ELF-1 (cell line): ENCODE results near the gene RAB5IF.
A peak's percentile ranks its signal among the peaks of the same experiment; 100 is the strongest.
"Not testable (repeated sequence)": the region's sequence is repeated elsewhere in the genome, so short reads cannot be mapped to it uniquely, and the experiment has no call there.

Experiments
- DNase-seq: peaks from one replicate; pipeline ENCODE4 v3.0.0-alpha.2; 2016; ENCODE audit warnings: low read depth, low spot score

RAB5IF gene

GRCh38 chr20:36629719-36630681 lies 24.4 kb downstream of the RAB5IF start:
- DNase-seq, result no peak

DNA sequence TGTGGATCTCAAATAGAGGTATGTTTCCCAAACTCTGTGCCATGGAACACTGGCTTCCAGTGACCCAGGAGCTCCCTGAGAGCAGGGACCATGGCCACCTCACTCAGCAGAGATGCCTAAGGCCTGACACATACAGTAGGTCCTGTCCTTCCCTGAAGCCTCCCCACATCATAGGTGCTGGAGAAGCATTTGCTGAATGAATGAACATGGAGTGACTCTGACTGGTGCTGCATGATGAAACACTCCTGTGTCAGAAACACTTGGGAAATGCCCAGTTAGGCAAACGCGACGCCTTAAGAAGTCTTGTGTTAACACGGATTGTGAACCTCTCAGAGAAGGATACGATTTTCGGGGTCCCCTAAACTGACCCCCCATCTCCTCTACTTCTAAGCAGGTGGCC lies 26.1 kb downstream of the RAB5IF start:
- DNase-seq, result no peak

DNA sequence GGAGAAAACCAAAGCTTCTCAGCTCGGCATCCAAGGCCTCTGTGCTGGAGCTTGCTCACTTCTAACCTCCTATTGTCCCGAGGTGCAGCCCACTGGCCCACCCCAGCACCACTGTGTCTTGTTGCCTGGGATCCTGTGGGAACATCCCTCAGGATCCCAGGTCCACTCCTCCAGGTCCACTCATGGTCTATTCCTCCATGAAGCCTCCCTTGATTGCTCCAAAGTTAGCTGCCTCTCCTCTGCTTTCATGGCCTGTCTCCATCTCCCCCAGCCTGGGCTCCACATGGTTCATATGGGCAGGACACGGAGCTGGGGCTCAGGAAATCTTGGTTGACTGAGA lies 26.5 kb downstream of the RAB5IF start:
- DNase-seq, result no peak

GRCh38 chr20:36632487-36633284 lies 27.1 kb downstream of the RAB5IF start:
- peak; percentile 69 for DNase-seq

GRCh38 chr20:36633285-36633772 lies 27.8 kb downstream of the RAB5IF start:
- no peak for DNase-seq

DNA sequence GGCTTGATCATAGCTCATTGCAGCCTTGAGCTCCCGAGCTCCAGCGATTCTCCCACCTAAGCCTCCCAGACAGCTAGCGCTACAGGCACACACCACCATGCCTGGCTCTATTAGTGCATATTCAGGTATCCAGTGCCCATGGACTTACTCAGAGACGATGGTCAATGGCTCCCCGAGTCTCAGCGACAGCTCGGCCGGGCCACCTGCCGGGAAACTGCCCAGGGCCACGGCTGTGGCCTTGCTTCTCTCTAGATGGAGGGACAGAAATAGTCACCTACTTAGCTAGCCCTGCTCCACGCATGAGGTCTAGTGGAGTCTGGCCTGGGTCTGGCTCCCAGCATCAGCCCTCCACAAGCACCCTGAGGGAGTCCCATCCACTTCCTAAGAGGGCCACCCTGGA lies 28.8 kb downstream of the RAB5IF start:
- no peak for DNase-seq

- not testable (repeated sequence) for DNase-seq
These were observed 33.4 kb downstream of the RAB5IF start for GRCh38 chr20:36638876-36639400.

- DNase-seq, result no peak
These were observed 35.9 kb downstream of the RAB5IF start for GRCh38 chr20:36641506-36641843.

DNA sequence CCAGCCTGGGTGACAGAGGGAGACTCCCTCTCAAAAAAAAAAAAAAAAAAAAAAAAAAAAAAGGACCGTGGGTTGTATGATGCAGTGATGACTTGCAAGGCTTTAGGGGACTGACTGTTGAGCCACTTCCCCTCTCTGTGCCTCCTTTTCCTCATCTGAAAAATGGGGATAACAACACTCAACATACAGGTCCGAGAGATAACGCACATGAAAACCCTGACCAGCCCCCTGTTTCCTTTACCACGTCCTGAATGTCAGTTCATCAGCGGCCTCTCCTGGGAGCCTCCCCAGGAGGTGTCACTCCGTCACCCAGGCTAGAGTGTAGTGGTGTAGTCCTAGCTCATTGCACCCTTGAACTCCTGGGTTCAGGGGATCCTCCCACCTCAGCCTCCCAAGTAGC lies 36.6 kb downstream of the RAB5IF start:
- DNase-seq, result no peak

- DNase-seq, result no peak
These were observed 38.6 kb downstream of the RAB5IF start for GRCh38 chr20:36644032-36644705.

GRCh38 chr20:36644706-36645095 lies 39.1 kb downstream of the RAB5IF start:
- no peak for DNase-seq

GRCh38 chr20:36645353-36645752 lies 39.8 kb downstream of the RAB5IF start:
- no peak for DNase-seq

DNA sequence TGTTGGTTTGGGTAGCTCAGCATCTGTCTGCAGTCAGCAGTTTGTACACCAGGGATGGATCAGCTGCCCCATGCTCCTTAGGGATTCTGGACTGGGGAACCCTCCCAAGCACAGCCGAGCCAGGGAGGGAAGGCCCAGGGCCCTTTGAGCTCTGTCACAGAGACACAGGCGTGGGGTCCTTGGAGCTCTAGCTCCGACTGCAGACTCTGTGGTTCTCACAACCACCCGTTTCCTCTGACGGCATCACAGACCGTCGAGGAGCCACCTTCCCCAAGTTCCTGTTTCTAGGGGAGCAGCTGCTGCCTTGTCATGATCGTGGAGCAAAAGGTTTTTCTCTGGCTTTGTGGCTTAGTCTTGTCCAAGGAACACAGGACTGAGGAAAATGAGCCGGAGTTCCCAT lies 40.4 kb downstream of the RAB5IF start, which contains the start of gene SLA2:
Gene SLA2, minus strand, starts transcription at position 199 of the 400 bp plus-strand sequence. CDS start 4,861 bp downstream, outside the sequence.
- no peak for DNase-seq

DNA sequence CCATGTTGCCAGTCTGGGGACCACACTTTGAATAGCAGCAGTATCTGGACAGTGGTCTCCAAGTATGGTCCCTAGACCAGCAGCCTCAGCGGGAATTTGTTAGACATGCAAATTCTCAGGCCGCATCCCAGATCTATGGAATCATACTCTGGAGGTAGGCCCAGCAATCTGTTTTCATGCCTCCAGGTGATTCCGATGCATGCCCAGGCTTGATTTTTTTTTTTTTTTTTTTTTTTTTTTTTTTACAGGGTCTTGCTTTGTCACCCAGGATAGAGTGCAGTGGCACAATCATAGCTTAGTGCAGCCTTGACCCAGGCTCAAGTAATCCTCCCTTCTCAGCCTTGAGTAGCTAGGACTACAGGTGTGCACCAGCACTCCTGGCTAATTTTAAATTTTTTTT lies 41.1 kb downstream of the RAB5IF start:
- no peak for DNase-seq

DNA sequence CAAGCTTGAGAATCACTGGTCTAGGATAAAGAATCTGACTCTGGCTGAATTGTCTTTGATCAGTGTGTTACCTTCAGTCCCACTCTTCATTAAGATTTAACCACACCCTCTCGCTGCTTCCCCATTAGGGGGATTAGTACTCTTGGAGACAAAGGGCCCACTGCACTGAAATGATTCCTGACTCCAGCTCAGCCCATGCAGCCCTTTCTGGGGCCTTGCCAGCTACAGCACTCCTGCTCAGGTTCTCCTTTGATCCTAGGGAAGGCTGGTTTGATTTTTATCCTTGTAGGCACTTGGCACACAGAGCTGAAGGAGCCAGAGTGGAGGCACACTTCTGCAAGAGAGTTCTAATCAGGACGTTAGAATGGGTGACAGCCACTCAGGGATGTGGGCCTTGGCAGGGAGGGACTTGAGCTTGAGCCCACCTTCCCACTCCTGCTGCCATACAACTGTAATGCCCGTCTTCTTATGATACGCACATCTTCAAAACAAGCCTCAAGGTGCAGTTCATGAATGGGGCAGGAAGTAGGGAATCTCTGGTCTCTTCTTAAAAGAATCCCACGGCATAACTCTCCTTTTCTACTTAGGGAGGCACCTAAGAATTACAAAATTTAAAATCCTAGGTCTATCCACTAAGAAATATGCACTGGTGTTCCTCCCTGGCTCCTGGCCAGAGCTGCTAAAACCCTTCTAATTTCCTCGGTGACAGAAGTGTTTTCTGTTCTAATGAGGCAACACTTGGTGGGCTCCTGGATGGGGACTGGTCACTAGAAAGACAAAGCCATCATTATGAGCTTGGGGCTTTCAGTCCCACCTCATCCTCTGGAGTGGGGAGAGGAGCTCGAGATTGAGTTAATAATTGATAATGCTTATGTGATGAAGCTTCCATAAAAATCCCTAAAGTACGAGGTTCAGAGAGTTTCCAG lies 41.9 kb downstream of the RAB5IF start:
- DNase-seq, result no peak

GRCh38 chr20:36653456-36653855 lies 47.9 kb downstream of the RAB5IF start:
- no peak for DNase-seq

- DNase-seq, result no peak
These were observed 48.9 kb downstream of the RAB5IF start for GRCh38 chr20:36654506-36654905.

GRCh38 chr20:36655004-36655403 lies 49.4 kb downstream of the RAB5IF start:
- no peak for DNase-seq

- no peak for DNase-seq
These were observed 51.2 kb downstream of the RAB5IF start for GRCh38 chr20:36656733-36657132.

DNA sequence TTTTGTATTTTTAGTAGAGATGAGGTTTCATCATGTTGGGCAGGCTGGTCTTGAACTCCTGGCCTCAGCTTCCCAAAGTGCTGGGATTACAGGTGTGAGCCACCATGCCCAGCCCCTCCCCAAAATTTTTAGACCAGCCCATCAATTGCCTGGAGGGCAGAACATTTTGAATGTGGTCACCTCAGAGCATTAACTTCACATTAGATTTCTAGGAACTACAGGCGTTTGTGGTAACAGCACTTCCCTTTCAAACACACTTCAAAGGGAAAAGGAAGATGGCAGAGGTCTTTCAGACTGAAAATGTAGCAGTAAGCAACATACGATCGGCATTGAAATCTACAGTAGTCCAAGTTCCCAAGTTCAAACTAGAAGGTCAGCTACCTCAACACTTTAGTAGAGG lies 52.7 kb downstream of the RAB5IF start:
- no peak for DNase-seq
